CD4-positive, alpha-beta T cell treated with Interleukin-2 at 100 ng/mL for 4 hours (primary cell): ENCODE data around the gene NLK.
A peak's percentile ranks its signal among the peaks of the same experiment; 100 is the strongest.
"Not testable (repeated sequence)": the region's sequence is repeated elsewhere in the genome, so short reads cannot be mapped to it uniquely, and the experiment has no call there.

Experiments used
- DNase-seq: peaks from one replicate; pipeline ENCODE4 v3.0.0-alpha.2; 2020; ENCODE audit warnings: low spot score

The NLK gene

DNA sequence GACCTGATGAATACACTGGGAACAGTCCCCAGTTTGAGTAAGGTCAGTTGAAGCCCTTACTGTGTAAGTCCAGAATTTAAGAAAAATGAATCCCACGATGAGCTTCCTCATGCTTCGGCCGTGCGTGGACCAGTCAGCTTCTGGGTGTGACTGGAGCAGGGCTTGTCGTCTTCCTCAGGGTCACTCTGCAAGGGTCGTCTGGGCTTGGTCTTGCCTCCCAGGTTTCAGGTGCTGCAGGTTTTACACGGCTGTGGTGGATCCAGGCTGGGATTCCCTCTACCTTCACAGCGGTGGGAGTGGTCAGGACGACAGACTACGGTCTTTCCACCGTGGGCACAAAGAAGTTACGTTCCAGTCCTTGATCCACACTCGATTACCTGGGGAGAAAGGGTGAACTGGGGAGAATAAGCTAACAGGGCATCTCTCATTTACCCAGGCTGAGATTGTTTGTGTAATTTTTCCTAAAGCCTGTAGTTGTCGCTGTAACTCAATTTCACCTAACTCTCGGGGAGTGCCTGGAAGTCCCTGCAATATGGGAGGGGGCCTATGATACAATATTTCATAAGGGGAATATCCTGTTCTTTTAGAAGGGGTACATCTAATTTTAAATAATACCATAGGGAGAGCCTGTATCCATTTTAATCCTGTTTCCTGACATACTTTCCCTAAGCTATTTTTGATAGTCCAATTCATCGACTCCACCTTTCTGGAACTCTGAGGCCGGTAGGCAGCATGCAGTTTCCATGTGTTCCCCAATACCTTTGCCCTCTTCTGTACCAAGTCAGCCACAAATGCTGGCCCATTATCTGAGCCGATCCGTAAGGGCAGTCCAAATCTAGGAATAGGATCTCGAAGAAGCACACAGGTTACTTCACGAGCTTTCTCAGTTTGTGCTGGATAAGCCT lies 190.7 kb downstream of the NLK start:
- peak; percentile 14 for DNase-seq

DNA sequence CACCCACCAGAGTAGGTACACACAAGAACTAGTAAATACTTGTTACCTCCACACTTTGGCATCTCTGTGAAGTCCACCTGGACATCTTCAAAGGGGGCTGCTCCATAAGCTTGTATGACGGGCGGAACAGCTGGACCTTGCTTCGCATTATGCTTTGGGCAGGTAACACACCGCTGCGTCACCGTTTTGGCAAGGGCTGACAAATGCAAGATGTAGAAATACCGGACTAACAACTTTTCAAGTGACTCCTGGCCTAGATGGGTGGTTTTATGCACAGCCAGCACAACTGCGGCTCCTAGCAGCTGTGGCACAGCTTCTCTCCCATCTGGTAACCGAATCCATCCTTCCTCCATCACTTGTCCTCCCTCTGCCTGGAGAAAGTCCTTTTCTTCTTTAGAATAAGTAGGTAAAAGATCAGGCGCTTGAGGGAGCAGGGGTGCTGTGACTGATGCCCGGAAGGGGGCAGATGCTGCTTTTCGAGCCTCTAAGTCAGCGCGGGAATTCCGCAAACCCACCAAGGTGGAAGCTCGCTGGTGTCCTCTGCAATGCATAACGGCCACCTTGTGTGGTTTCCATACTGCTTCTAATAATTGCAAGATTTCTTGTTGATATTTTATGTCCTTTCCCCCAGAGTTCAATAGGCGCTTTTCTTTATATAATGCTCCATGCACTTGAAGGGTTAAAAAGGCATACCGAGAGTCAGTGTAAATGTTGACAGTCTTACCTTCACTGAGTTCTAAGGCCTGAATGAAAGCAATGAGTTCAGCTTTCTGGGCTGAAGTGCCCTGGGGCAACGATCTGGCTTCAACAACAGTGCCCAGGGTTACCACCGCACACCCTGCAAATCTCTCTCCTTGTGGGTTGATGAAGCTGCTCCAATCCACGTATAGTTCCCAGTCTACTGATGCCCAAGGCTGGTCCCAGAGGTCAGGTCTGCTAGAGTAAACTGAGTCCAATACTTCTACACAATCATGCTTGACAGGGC lies 191.7 kb downstream of the NLK start:
- not testable (repeated sequence) for DNase-seq

DNA sequence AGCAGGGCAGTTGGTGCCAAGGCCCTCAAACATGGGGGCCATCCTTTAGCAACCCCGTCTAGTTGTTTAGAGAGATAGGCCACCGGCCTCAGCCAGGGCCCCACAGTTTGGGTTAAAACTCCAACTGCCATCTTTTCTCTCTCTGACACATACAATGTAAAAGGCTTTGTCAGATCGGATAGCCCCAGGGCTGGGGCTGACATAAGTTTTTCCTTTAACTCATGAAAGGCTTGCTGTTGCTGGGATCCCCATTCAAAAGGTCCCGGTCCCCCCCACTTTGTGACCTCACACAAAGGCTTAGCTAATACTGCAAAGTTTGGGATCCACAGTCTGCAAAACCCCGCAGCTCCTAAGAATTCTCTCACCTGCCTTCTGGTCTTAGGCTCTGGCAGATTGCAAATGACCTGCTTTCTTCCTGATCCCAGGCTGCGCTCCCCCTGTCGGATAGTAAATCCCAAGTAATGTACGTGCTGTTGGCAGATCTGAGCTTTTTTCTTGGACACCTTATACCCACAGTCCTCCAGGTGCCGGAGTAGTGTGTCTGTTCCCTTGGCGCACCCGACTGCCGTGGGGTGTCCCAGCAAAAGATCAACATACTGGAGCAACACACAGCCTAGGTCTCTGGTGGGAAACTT lies 192.7 kb downstream of the NLK start:
- DNase-seq = not testable (repeated sequence)

DNA sequence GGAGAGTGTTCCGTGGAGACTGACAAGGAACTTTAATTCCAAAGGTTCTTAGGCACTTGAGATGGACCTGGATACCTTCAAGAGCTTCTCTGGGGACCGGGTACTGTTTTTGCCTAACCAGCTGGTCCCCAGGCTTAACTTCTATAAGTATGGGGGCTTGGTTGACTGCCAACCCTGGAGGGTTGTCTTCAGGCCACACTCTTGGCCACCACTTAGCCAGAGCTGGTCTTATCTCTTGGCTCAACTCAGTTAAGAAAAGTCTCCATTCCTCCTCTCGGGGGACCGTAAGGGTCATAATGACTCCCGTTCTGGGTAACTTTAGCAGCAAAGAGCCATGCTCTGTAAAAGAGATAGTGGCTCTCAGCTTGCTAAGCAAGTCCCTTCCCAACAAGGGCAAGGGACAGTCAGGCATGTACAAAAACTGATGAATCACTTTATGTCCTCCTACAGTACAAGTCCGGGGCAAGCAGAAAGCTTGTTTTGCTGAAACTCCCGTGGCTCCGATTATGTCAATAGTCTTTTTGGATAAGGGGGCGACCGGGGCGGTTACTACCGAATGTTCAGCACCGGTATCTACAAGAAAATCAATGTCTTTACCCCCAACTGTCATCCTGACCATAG lies 193.7 kb downstream of the NLK start:
- DNase-seq = not testable (repeated sequence)

DNA sequence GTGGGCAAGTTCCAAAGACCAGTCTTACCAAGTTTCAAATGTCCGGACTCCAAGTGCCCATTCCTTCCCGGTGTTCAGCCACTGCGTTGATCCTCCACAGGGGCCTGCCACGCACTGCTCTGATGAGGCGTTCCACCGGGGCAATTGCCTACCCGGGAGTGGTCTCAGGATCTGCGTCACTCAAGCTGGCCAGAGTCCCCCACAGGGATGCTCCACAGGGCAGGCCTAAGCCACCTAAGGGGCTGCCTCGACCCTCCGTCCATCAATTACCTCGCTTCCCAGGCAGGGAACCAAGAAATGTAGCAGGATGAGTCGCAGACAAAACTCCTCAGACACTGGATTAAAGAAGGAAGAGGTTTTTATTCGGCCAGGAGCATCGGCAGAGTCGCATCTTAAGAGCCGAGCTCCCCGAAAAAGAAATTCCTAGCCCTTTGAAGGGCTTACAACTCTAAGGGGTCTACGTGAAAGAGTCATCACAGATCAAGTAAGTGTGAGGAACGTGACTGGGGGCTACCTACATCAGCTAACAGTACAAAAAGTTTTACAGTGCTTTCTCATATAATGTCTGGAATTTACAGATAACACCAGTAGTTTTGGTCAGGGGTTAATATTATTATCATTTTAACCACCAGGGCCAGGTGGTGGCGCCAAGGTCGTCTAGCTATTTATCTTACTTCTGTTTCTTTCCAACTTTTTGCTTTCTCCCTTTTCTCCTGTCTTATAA lies 196.2 kb downstream of the NLK start:
- DNase-seq = not testable (repeated sequence)

DNA sequence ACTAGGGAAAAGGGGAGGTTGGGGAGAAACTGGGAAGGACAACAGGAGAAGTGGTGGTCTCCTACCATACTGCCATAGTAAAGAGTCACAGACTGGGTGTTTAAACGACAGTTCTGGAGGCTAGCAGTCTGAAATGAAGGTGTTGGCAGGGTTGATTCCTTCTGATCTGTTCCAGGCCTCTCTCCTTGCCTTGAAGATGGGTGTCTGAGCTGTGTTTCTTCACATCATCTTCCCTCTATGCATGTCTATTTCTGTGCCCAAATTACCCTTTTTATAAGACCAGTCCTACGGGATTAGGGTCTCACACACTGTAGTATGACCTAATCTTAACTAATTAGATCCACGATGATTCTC lies 196.8 kb downstream of the NLK start:
- no peak for DNase-seq

DNA sequence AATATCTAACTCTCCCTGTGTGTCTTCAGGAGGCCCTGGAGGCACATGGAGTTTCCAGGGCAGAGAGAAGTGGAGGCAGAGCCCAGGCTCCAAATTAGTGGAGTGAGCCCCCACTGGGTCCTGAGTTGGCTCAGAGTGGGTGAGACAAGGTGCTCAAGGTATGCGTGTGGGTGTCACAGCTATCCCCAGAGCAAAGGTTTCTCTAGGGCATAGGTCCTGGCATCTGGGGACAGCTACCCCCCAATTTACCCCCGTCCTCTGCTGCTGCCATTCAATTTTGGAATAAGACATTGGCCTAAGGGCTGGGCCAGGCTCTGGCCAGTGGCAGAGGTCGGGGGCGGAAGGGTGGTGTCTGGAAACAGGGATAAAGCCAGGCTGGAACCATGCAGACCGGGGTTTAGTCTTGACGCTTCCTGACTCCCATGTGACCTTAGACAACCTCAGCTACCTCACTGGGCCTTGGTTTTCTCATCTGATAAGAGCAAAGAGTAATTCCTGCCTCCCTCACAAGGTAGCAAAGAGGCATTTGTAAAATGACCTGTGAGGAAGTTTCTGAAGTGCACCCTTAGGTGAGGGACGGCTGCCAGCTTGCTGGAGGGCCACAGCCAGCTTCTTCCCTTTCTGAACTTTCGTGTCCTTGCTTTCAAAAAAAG lies 198.3 kb downstream of the NLK start:
- DNase-seq = no peak

- DNase-seq = no peak
These were observed 200.3 kb downstream of the NLK start for GRCh38 chr17:28242791-28243190.

- DNase-seq = not testable (repeated sequence)
These were observed 200.8 kb downstream of the NLK start for GRCh38 chr17:28243268-28243667.

DNA sequence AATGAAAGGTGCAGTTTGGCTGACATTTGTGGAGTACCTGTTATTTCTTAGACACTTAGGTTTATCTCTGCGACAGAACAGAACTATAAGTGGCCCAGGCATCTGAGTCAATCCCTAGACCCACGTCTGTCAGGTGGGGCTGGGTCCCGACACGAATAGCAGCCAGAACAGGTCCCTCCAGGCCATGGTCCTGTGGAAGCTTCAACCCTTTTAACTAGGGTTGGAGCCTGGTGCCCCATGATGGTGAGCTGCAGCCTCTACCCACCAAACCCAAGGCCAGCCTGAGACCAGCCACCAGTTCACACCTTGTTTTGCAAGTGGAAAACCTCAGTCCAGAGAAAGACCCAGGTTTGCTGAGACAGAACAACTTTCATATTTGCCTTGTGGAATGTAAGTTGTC lies 202.0 kb downstream of the NLK start:
- no peak for DNase-seq
